Epidermal melanocyte (primary cell): ENCODE results near the gene SLC38A10.
"Not testable (repeated sequence)": the region's sequence is repeated elsewhere in the genome, so short reads cannot be mapped to it uniquely, and the experiment has no call there.

Source experiments
- DNase-seq: peaks from one replicate; pipeline ENCODE4 v3.0.0; 2011; ENCODE audit warnings: low spot score; ENCODE audit not compliant: insufficient read length

The SLC38A10 gene

GRCh38 chr17:81232616-81233241, 62.4 kb downstream of the SLC38A10 start:
- no peak for DNase-seq

DNA sequence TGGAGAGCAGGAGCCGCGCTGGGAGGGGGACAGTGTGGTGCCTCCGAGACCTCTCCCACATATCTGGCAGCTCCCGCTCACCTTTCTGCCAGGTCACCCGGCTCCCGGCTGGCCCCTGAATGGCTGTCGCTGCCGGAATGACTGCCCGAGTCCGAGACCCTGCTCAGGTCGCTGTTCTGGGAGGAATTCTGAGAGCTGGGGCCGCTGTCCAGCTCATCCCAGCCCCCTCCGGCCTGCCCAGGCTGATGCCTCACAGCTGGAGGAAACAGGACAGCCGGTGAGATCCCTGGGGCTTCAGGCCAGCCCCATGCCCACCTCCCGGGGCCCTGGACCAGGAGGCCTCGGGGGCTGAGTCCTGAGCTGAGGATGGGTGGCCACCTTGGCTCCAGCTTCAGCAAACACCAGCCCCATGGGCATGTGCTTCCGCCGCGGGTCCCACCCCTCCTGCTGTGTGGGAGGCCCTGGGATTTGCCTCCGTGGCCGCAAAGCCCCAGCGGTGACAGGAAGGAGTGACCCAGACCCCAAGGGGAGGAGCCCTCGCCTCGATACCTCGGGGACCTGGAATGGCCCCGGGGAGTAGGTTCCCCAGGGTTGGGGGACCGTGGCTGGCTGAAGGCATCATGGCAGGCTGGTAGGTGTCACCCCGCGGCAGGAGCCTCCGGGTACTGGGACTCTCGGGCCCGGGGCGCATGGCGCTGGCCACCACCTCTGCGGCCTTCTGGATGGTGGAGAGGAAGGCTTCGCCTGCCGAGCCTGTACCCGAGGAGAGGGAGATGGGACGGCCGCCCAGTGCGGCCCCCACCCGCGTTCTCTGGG, 63.1 kb downstream of the SLC38A10 start:
- DNase-seq, result no peak

- DNase-seq, result no peak
These were observed 63.9 kb downstream of the SLC38A10 start for GRCh38 chr17:81231121-81231645.

- DNase-seq, result no peak
These were observed 64.9 kb downstream of the SLC38A10 start for GRCh38 chr17:81230043-81230820.

GRCh38 chr17:81229666-81229920, 65.5 kb downstream of the SLC38A10 start:
- DNase-seq, result no peak

DNA sequence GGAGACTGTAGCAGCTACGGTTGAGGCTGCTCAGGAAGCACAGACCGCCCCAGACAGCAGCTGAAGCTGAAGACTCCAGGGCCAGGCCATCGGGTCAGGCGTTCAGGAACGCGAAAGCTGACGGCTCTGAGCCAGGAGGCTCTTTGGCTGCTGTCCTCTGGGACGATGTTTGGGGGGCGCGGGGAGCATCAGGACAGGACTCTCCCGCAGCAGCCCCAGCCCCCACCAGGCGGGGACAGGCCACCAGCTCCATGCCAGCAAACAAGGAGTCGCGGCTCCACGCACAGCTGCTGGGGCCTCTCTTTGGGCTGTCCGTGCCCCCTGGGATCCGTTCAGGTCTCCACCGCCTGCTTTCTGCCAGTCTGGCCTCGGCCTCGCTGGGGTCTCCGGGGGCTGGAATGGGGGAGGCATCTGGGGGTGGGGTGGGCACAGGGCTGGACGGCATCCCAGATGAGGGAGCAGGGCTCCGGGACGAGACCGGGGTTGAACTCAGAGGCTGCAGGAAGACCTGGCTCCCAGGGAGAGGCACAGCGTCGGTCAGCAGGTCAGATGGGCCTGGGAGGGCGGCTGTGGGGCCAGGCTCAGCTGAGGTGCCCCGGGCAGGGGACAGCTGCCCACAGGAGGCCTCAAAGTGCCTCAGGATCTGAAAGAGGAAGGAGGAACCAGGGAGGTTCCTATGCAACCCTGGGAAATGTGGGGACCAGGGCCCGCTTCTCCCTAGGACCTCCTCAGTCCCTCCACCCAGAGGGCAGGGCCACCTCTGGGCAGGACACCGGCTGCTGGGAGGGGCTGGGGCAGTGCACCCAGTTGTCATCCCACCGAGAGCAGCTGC, 66.1 kb downstream of the SLC38A10 start:
- DNase-seq, result no peak

- no peak for DNase-seq
These were observed 66.7 kb downstream of the SLC38A10 start for GRCh38 chr17:81228420-81228819.

DNA sequence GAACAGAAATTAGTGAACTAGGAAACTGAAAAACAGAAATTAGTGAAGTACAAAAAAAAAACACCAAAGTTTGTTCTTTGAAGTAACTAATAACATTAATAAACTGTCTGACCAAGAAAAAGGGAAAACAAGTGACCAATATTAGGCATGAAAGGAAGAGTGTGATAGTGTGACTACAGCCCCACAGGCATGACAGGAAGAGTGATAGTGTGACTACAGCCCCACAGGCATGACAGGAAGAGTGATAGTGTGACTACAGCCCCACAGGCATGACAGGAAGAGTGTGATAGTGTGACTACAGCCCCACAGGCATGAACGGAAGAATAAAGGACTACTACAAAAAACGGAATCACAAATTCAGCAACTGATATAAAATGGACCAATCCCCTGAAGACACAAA, 67.5 kb downstream of the SLC38A10 start:
- DNase-seq, result not testable (repeated sequence)

DNA sequence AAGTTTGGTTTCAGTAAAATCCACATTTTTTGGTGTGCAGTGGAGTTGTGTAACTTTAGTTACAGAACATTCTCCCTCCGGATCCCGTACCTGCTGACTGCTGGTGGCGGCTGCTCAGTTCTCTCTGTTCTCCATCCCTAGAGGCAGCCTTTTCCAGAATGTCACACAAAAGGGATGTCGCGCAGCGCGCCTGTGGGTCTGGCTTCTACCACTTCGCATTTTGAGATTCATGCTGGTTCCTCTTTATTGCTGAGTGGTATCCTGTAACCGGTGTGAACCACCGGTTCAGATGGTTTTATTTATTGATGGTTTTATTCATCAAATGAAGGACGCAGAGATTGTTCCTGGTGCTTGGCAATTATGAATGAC, 71.4 kb downstream of the SLC38A10 start:
- DNase-seq, result no peak

- peak; percentile 100 for DNase-seq
These were observed 72.0 kb downstream of the SLC38A10 start, which contains the start of gene CEP131 for GRCh38 chr17:81222906-81223761. Gene CEP131 (minus strand): TSS chr17:81222965. CDS start chr17:81220056, 2,909 bp downstream.

- no peak for DNase-seq
These were observed 72.5 kb downstream of the SLC38A10 start for GRCh38 chr17:81222620-81222905.

DNA sequence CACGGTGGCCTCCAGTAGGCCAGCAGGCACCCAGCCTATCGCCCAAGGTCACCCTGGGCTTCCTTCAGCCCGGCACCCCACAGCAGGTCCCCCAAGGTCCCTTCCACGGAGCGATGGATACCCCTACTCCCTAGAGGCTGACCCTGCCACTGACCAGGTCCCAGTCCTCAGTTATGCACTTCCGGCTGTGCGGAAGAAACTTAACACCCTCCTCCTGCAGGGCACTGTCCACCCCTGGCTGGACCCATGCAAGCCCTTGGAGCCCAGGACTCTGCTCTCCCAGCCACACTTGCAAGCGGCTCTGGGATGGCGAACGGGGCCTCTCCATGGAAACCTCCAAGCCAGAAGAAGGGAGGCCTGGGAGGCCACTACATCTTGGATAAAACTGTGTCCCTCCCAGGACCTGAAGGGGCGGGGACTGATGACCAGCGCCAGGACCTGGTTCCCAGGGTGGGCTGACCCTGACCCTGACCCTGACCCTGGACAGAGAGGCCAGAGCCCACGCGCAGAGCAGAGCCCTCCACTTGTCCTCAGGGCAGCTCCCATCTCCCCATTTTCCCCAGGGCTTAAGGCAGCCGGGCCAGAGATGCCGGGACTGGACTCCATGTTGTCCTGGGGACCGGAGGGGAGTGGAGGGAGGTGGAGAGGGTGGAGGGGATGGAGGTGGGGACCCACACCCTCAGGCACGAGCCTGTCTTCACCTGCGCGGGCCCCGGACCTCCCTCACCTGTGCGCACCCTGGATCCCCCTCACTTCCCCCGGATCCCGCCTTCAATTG, 73.1 kb downstream of the SLC38A10 start:
- no peak for DNase-seq

DNA sequence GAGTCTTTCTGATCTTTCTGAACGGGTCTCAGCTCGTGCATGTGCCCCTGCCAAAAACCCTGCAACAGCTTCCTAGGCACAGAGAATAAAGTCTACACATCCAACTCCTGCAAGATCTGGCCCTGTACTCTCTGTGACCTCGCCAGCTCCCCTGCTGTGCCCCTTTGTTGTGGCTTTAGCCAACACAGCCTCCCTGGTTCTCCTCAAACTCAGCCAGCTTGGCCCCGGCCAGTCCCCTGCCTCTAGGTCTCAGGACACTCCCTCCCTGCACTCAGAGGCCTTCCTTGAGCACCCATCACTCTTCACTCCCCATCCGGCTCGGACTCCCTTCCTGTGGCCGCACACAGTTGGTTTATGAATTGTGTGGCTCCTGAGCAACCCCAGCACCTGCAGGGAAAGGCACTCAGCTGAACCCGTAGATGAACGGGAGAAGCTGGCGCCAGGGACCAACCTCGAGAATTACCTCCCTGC, 73.7 kb downstream of the SLC38A10 start:
- no peak for DNase-seq

DNA sequence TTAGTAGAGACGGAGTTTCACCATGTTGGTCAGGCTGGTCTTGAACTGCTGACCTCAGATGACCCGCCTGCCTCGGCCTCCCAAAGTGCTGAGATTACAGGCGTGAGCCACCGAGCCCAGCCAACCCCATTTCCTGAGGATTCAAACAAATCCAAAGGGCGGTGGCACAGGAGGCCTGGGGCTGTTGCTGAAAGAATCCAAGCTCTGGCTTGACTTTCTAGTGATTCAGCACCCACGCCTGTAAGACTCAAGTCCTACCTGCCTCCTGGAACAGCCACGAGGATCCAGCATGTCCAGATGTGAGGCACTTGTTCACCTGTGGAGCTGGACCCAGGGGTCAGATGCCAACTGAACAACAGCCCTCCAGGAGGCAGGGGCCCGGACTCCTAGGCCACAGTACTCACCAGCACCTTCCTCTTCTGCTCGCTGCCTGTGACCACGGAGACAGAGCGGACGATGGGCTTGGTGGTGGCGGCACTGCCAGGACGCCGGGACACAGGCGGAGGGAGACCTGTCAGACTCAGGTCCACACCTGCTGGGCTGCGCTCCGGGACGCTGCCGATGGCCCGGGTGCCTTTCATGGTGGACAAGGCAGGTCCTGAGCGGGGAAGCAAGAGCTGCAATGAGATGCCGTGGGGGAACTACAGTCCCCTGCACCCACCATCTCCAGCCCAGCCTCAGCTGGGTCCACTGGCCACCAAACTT, 75.5 kb downstream of the SLC38A10 start:
- DNase-seq, result no peak

DNA sequence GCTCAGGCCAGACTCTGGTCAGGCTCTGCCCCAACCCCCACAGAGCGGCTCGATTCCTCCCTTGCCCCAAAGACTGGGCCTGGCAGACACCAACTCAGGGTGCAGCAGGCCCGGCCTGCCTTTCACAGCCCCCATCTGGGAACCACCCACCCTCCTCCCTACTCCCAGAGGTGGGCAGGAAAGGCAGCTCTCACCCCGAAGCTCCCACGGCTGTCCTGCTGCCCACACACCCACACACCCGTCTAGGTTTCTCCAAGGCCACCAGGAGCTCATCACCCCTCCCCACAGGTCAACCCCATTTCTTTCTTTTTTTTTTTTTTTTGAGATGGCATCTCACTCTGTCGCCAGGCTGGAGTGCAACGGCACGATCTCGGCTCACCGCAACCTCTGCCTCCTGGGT, 76.1 kb downstream of the SLC38A10 start:
- no peak for DNase-seq

DNA sequence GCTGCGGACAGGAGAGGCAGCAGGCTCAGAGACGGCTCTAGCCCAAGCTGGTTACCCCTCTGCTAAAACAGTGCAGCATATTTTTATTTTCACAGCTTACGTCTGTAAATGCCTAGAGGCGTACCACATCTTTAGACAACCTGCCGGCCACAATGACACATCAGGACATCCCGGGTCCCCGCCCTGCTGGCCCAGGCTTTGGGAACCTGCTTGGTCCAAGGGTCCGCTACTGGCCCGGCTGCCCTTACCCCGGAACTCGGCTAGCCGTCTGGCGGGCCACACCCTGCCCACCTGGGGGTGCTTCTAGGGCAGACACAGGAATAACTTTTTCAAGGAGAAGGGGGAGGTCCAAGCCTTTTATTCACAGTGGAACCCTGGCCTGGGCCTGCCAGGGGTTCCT, 76.6 kb downstream of the SLC38A10 start:
- no peak for DNase-seq

- DNase-seq, result no peak
These were observed 77.6 kb downstream of the SLC38A10 start for GRCh38 chr17:81217491-81217890.

DNA sequence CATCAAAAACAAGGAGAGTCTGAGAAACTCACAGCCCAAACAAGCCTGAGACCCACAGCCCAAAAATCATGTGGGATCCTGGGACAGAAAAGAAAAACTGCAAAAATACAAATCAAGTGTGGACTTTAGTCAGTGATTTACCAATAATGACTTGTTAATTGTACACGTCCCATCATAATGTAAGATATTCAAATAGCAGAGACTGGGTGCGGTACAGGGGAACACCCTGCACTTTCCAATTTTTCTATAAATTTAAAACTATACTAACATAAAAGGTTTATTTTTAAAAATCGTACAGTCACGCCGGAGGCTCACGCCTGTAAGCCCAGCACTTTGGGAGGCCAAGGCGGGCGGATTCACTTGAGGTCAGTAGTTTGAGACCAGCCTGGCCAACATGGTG, 81.1 kb downstream of the SLC38A10 start:
- no peak for DNase-seq

DNA sequence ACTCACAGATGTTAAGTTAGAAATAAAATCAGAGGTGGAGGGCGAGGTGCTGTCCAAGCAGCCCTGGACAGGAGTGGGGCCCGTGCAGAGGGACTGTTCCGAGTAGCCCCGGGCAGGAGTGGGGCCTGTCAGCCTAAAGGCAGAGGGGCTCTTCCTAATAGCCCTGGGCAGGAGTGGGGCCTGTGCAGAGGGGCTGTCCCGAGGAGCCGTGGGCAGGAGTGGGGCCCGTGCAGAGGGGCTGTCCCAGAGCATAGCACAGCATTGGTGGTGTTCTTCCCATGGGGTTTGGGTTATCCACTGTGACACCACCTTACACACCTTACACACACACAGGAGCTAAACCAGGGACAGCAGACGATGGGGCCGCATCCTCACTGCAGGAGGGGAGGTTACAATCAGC, 82.7 kb downstream of the SLC38A10 start:
- DNase-seq, result no peak
